ENCODE results near the gene KIF21B.

Gene KIF21B

GRCh38 chr1:201042779-201043461 is 19.4 kb upstream of the KIF21B start:
- Histone ChIP-seq H3K4me3 (ENCODE audit: low read length) (no peak overlapping the region), H3K4me1 (ENCODE audit: insufficient read depth, low read length) (peaks cover 4% of the 10 kb centered on the region; the same call in 1 of the 2 replicates), H3K9me3 (ENCODE audit: insufficient read depth, low read depth, low read length) (no peaks in the 10 kb centered on the region), H3K27me3 (ENCODE audit: insufficient read depth, low read length) (no peaks in the 10 kb centered on the region), H3K9ac (ENCODE audit: low read depth, low read length) (no peak overlapping the region), H3K36me3 (ENCODE audit: insufficient read depth, low read depth, low read length) (no peaks in the 10 kb centered on the region), H3K27ac (ENCODE audit: low read length) (no peak overlapping the region)

- Histone ChIP-seq H3K27me3 (ENCODE audit: insufficient read depth, low read length) (no peaks in the 10 kb centered on the region), H3K36me3 (ENCODE audit: insufficient read depth, low read depth, low read length) (no peaks in the 10 kb centered on the region), H3K4me3 (ENCODE audit: low read length) (no peak overlapping the region), H3K27ac (ENCODE audit: low read length) (no peak overlapping the region), H3K9ac (ENCODE audit: low read depth, low read length) (no peak overlapping the region), H3K4me1 (ENCODE audit: insufficient read depth, low read length) (peaks cover 4% of the 10 kb centered on the region; the same call in 1 of the 2 replicates), H3K9me3 (ENCODE audit: insufficient read depth, low read depth, low read length) (no peaks in the 10 kb centered on the region)
Measured at GRCh38 chr1:201041011-201041410, 17.5 kb upstream of the KIF21B start.

GRCh38 chr1:201039876-201040275 is 16.4 kb upstream of the KIF21B start:
- H3K4me3 ChIP-seq (ENCODE audit: low read length) = no peak overlapping the region
- H3K27me3 ChIP-seq (ENCODE audit: insufficient read depth, low read length) = no peaks in the 10 kb centered on the region
- H3K9ac ChIP-seq (ENCODE audit: low read depth, low read length) = no peak overlapping the region
- H3K9me3 ChIP-seq (ENCODE audit: insufficient read depth, low read depth, low read length) = no peaks in the 10 kb centered on the region
- H3K27ac ChIP-seq (ENCODE audit: low read length) = no peak overlapping the region
- no peaks in the 10 kb centered on the region for H3K36me3 ChIP-seq (ENCODE audit: insufficient read depth, low read depth, low read length)
- peaks cover 4% of the 10 kb centered on the region; the same call in 1 of the 2 replicates for H3K4me1 ChIP-seq (ENCODE audit: insufficient read depth, low read length)

- Histone ChIP-seq H3K9me3 (ENCODE audit: insufficient read depth, low read depth, low read length) (no peaks in the 10 kb centered on the region), H3K27ac (ENCODE audit: low read length) (no peak overlapping the region), H3K4me3 (ENCODE audit: low read length) (no peak overlapping the region), H3K36me3 (ENCODE audit: insufficient read depth, low read depth, low read length) (no peaks in the 10 kb centered on the region), H3K4me1 (ENCODE audit: insufficient read depth, low read length) (peaks cover 4% of the 10 kb centered on the region; the same call in 1 of the 2 replicates), H3K27me3 (ENCODE audit: insufficient read depth, low read length) (no peaks in the 10 kb centered on the region), H3K9ac (ENCODE audit: low read depth, low read length) (no peak overlapping the region)
Measured at GRCh38 chr1:201039418-201039817, 15.9 kb upstream of the KIF21B start.

- H3K27me3 ChIP-seq (ENCODE audit: insufficient read depth, low read length) = no peaks in the 10 kb centered on the region
- H3K9me3 ChIP-seq (ENCODE audit: insufficient read depth, low read depth, low read length) = no peaks in the 10 kb centered on the region
- H3K4me1 ChIP-seq (ENCODE audit: insufficient read depth, low read length) = peaks cover 4% of the 10 kb centered on the region; the same call in 1 of the 2 replicates
- no peak overlapping the region for H3K4me3 ChIP-seq (ENCODE audit: low read length)
- no peak overlapping the region for H3K9ac ChIP-seq (ENCODE audit: low read depth, low read length)
- no peaks in the 10 kb centered on the region for H3K36me3 ChIP-seq (ENCODE audit: insufficient read depth, low read depth, low read length)
- no peak overlapping the region for H3K27ac ChIP-seq (ENCODE audit: low read length)
Measured at GRCh38 chr1:201038186-201038876, 14.8 kb upstream of the KIF21B start.

GRCh38 chr1:201036188-201036842 is 12.8 kb upstream of the KIF21B start:
- Histone ChIP-seq H3K9ac (ENCODE audit: low read depth, low read length) (no peak overlapping the region), H3K9me3 (ENCODE audit: insufficient read depth, low read depth, low read length) (no peaks in the 10 kb centered on the region), H3K36me3 (ENCODE audit: insufficient read depth, low read depth, low read length) (no peaks in the 10 kb centered on the region), H3K4me3 (ENCODE audit: low read length) (no peak overlapping the region), H3K4me1 (ENCODE audit: insufficient read depth, low read length) (no peaks in the 10 kb centered on the region), H3K27ac (ENCODE audit: low read length) (no peak overlapping the region), H3K27me3 (ENCODE audit: insufficient read depth, low read length) (no peaks in the 10 kb centered on the region)

GRCh38 chr1:201034671-201035070 is 11.2 kb upstream of the KIF21B start:
- no peaks in the 10 kb centered on the region for H3K27me3 ChIP-seq (ENCODE audit: insufficient read depth, low read length)
- H3K36me3 ChIP-seq (ENCODE audit: insufficient read depth, low read depth, low read length) = no peaks in the 10 kb centered on the region
- H3K9ac ChIP-seq (ENCODE audit: low read depth, low read length) = no peak overlapping the region
- no peaks in the 10 kb centered on the region for H3K9me3 ChIP-seq (ENCODE audit: insufficient read depth, low read depth, low read length)
- no peak overlapping the region for H3K27ac ChIP-seq (ENCODE audit: low read length)
- H3K4me3 ChIP-seq (ENCODE audit: low read length) = no peak overlapping the region
- no peaks in the 10 kb centered on the region for H3K4me1 ChIP-seq (ENCODE audit: insufficient read depth, low read length)

GRCh38 chr1:201032408-201032807 is 8.9 kb upstream of the KIF21B start:
- H3K4me1 ChIP-seq (ENCODE audit: insufficient read depth, low read length) = no peaks in the 10 kb centered on the region
- H3K36me3 ChIP-seq (ENCODE audit: insufficient read depth, low read depth, low read length) = no peaks in the 10 kb centered on the region; the same call in 1 of the 2 replicates
- no peaks in the 10 kb centered on the region for H3K27me3 ChIP-seq (ENCODE audit: insufficient read depth, low read length)
- H3K4me3 ChIP-seq (ENCODE audit: low read length) = no peak overlapping the region
- H3K27ac ChIP-seq (ENCODE audit: low read length) = no peak overlapping the region
- H3K9ac ChIP-seq (ENCODE audit: low read depth, low read length) = no peak overlapping the region
- no peaks in the 10 kb centered on the region for H3K9me3 ChIP-seq (ENCODE audit: insufficient read depth, low read depth, low read length)

- Histone ChIP-seq H3K27me3 (ENCODE audit: insufficient read depth, low read length) (0 out of 2 replicates have a peak, but pooled peaks cover 3% of the 10 kb centered on the region), H3K27ac (ENCODE audit: low read length) (no peak overlapping the region), H3K9ac (ENCODE audit: low read depth, low read length) (no peak overlapping the region), H3K36me3 (ENCODE audit: insufficient read depth, low read depth, low read length) (peaks cover 10% of the 10 kb centered on the region; the same call in 1 of the 2 replicates), H3K4me3 (ENCODE audit: low read length) (no peak overlapping the region), H3K9me3 (ENCODE audit: insufficient read depth, low read depth, low read length) (no peaks in the 10 kb centered on the region), H3K4me1 (ENCODE audit: insufficient read depth, low read length) (peaks cover 20% of the 10 kb centered on the region; the same call in 1 of the 2 replicates)
Measured at GRCh38 chr1:201028461-201028889, 5.0 kb upstream of the KIF21B start.

- Histone ChIP-seq H3K27ac (ENCODE audit: low read length) (no peak overlapping the region), H3K9me3 (ENCODE audit: insufficient read depth, low read depth, low read length) (no peaks in the 10 kb centered on the region), H3K9ac (ENCODE audit: low read depth, low read length) (no peak overlapping the region), H3K4me1 (ENCODE audit: insufficient read depth, low read length) (peaks cover 20% of the 10 kb centered on the region; the same call in 1 of the 2 replicates), H3K27me3 (ENCODE audit: insufficient read depth, low read length) (peaks cover 15% of the 10 kb centered on the region), H3K36me3 (ENCODE audit: insufficient read depth, low read depth, low read length) (peaks cover 10% of the 10 kb centered on the region; the same call in 1 of the 2 replicates), H3K4me3 (ENCODE audit: low read length) (no peak overlapping the region)
Measured at GRCh38 chr1:201026836-201027235, 3.3 kb upstream of the KIF21B start.

- no peak overlapping the region for H3K9ac ChIP-seq (ENCODE audit: low read depth, low read length)
- no peak overlapping the region for H3K4me3 ChIP-seq (ENCODE audit: low read length)
- H3K4me1 ChIP-seq (ENCODE audit: insufficient read depth, low read length) = peaks cover 23% of the 10 kb centered on the region; the same call in 1 of the 2 replicates
- no peaks in the 10 kb centered on the region for H3K9me3 ChIP-seq (ENCODE audit: insufficient read depth, low read depth, low read length)
- peaks cover 10% of the 10 kb centered on the region; the same call in 1 of the 2 replicates for H3K36me3 ChIP-seq (ENCODE audit: insufficient read depth, low read depth, low read length)
- H3K27me3 ChIP-seq (ENCODE audit: insufficient read depth, low read length) = peaks cover 15% of the 10 kb centered on the region
- no peak overlapping the region for H3K27ac ChIP-seq (ENCODE audit: low read length)
Measured at GRCh38 chr1:201026234-201026633, 2.7 kb upstream of the KIF21B start.

Measured in iPS-20b (cell line).